Right atrium auricular region (tissue), 2 donors: ENCODE measurements around the gene SOBP. TPM values are rescaled to one million over a fixed set of nuclear protein-coding genes. Genes with fewer than 3 reads are reported as not detected.

Experiments
- DNase-seq: peaks from one replicate; pipeline ENCODE4 v3.0.0-alpha.2; 2019; ENCODE audit warnings: low spot score
- H3K27ac ChIP-seq, 2 donors: fragments of 200-600 bp; sonication (generic); 1 replicate in 1 of 2; 2 replicates in 1 of 2; pipeline ENCODE4 v1.5.1; 2016 to 2019
- H3K27me3 ChIP-seq, 2 donors: fragments of 200-600 bp; sonication (generic); one replicate each; pipeline versions ENCODE4 v1.5.1 to v1.6.0; 2017 to 2019
- H3K36me3 ChIP-seq: fragments of 200-600 bp; sonication (generic); one replicate; pipeline ENCODE4 v1.5.1; 2016
- H3K4me1 ChIP-seq, 2 donors: fragments of 200-600 bp; sonication (generic); one replicate each; pipeline versions ENCODE4 v1.5.1 to v1.6.0; 2017 to 2019
- H3K4me3 ChIP-seq, 2 donors: fragments of 200-600 bp; sonication (generic); 1 replicate in 1 of 2; 2 replicates in 1 of 2; pipeline ENCODE4 v1.5.1; 2017 to 2019; ENCODE audit warnings: mild to moderate bottlenecking in 1 of 2, moderate library complexity in 1 of 2
- H3K9me3 ChIP-seq, 2 donors: fragments of 200-600 bp; sonication (generic); one replicate each; pipeline ENCODE4 v1.5.1; 2019
- total RNA-seq, 2 donors: library from RNA; depleted of rRNA; stranded (reverse); fragments of >200 nt; gene quantifications; one replicate each; pipeline ENCODE4 v1.1.0, GENCODE V29; 2016
- TF ChIP-seq, protein P1 (sequence below), 2 donors: fragments of 200-600 bp; sonication (generic); IDR thresholded peaks; one replicate each; pipeline ENCODE4 v1.5.1; 2019; ENCODE audit warnings: antibody characterized with exemption in 2 of 2

The SOBP gene
- total RNA-seq, 2 donors from 2014 or later, result 8.2 to 8.5 TPM

DNA sequence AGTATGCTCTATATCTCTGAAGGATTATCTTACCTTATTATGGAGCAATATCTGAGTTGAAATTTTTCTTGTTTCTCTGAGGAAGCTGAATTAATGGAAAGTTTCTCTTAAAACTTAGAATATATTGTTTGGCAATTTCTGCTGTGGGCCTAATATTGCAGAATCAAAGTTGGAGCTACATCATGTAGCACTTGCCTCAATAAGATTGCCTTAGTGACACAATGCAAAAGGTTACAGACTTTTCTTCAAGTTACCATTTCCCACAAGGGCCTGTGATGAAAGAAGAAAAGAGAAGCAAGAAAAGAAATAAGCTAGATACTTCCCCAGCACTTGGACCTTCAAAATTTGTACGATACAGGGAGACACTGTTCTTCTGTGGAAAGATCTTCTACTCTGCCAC, 151.2 kb downstream of the SOBP start:
- no peak for DNase-seq
- Histone ChIP-seq H3K4me3 (no peak overlapping the region), H3K9me3 (no peaks in the 10 kb centered on the region), H3K27me3 (no peaks in the 10 kb centered on the region), H3K27ac (peak overlapping the region in 1 of 2 donors; percentile 16), H3K4me1 (peaks cover 0 to 25% of the 10 kb centered on the region in 2 donors), H3K36me3 (no peaks in the 10 kb centered on the region)
- TF ChIP-seq, protein P1, sequence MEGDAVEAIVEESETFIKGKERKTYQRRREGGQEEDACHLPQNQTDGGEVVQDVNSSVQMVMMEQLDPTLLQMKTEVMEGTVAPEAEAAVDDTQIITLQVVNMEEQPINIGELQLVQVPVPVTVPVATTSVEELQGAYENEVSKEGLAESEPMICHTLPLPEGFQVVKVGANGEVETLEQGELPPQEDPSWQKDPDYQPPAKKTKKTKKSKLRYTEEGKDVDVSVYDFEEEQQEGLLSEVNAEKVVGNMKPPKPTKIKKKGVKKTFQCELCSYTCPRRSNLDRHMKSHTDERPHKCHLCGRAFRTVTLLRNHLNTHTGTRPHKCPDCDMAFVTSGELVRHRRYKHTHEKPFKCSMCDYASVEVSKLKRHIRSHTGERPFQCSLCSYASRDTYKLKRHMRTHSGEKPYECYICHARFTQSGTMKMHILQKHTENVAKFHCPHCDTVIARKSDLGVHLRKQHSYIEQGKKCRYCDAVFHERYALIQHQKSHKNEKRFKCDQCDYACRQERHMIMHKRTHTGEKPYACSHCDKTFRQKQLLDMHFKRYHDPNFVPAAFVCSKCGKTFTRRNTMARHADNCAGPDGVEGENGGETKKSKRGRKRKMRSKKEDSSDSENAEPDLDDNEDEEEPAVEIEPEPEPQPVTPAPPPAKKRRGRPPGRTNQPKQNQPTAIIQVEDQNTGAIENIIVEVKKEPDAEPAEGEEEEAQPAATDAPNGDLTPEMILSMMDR (IDR thresholded peaks at IDR 0.05), result no peak

DNA sequence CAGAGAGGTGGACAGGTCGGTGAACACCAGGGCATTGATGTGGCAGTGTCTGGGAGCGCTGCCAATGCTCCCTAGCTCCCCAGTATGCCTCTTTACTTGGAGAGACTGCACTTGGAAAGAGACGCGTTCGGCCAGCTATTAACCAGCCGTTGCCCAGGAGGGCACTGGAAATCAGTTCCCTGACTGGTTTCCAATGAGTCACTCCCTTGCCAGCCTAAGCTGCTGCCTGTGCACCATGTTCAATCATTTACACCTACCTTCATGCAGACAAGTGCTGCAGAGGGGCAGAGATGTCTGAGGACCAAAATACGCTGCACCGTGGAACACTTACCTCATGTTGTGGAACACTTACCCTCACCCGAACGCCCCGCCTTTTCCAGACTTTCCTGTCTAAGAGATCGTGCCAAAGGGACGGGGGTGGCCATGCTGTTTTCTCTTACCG, 151.6 kb downstream of the SOBP start:
- no peaks in the 10 kb centered on the region for H3K27me3 ChIP-seq
- H3K36me3 ChIP-seq, result no peaks in the 10 kb centered on the region
- DNase-seq, result no peak
- H3K4me3 ChIP-seq, result no peak overlapping the region
- H3K4me1 ChIP-seq, result peaks cover 0 to 30% of the 10 kb centered on the region in 2 donors
- TF ChIP-seq, protein P1 (IDR thresholded peaks at IDR 0.05), result no peak
- no peaks in the 10 kb centered on the region for H3K9me3 ChIP-seq
- H3K27ac ChIP-seq, result peak overlapping the region in 1 of 2 donors; percentile 16

DNA sequence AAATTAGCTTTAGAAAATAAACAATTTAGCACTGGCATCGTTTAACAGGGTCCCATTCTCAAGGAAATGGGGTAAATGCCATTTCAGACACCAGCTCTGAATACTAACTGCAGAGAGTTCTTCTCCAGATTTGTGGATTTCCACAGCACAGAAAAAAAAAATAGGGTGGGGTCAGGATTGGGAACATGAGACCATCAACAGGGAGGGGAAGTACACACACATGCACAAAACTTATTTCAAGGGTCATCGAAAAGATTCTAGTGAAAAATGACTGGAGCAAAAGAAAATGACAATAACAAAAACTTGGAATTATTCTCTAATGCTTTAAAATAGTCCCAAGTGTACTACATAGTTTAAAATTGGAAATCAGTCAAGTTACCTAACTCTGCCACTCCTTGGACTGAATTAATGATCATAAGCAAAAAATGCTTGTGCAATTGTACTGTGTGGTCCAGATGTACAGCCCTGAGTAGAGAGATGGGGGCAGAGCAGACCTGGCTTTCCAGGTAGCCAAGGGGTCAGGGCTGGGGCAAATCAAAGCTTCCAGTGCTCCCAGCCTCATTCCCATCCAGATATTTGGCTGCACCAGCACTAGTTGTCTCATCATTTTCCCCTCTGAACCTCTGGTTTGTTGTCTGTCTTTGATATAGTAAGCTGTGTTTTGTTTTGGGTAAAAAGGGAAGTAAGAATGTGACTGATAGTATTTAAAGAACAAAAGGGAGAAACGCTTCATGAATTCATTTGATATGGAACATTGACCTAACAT, 152.4 kb downstream of the SOBP start:
- H3K27ac ChIP-seq, result peak overlapping the region in 1 of 2 donors; percentile 8
- H3K9me3 ChIP-seq, result no peaks in the 10 kb centered on the region
- no peak for DNase-seq
- H3K36me3 ChIP-seq, result no peaks in the 10 kb centered on the region
- H3K4me1 ChIP-seq, result peaks cover 0 to 35% of the 10 kb centered on the region in 2 donors
- no peaks in the 10 kb centered on the region for H3K27me3 ChIP-seq
- H3K4me3 ChIP-seq, result no peak overlapping the region
- TF ChIP-seq, protein P1 (IDR thresholded peaks at IDR 0.05), result no peak

DNA sequence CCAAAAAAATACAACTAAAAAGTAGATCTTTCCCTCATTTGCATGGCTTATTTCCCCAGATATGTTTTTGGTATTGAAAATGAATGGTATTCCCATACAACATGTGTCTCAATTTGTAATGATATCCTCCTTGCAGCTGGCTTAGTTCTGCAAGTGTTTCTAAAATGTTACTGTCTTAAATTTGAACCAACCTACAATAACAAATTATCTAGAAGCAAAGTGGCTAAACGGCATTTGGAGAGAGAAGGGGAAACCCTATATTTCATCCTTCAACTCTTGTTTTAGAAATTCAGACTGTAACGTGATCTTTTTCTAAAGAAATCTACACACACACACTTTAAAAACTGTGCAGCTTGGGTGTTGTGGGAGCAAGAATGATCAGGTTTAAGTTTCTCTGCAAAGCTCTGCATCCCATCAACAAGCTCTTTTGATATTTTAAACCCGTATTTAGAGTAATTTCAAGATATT, 153.0 kb downstream of the SOBP start:
- no peaks in the 10 kb centered on the region for H3K27me3 ChIP-seq
- TF ChIP-seq, protein P1 (IDR thresholded peaks at IDR 0.05), result no peak
- no peak for DNase-seq
- H3K27ac ChIP-seq, result no peak overlapping the region
- no peak overlapping the region for H3K4me3 ChIP-seq
- no peaks in the 10 kb centered on the region for H3K36me3 ChIP-seq
- H3K4me1 ChIP-seq, result peaks cover 0 to 35% of the 10 kb centered on the region in 2 donors
- no peaks in the 10 kb centered on the region for H3K9me3 ChIP-seq

DNA sequence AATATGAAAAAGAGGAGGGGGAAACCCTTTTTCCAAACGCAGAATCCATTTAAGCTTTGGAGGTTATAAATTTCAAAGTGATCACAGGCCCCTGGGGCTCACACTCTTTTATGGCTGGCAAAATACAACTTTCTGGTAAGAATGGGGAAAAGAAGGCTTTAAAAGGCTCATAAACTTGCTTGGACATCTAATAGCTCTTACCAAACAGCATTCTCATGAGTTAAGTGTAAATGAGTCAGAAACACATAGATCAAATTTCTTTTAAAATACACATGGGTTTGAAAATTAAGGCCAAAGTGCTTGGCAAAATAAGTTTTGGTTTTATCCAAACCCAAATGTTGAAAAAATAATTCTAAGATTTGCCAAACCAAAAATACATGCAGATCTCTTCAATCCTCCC, 154.6 kb downstream of the SOBP start:
- Histone ChIP-seq H3K27me3 (no peaks in the 10 kb centered on the region), H3K27ac (no peak overlapping the region), H3K9me3 (no peaks in the 10 kb centered on the region), H3K4me3 (no peak overlapping the region), H3K36me3 (no peaks in the 10 kb centered on the region), H3K4me1 (peaks cover 0 to 35% of the 10 kb centered on the region in 2 donors)
- DNase-seq, result no peak
- TF ChIP-seq, protein P1 (IDR thresholded peaks at IDR 0.05), result no peak
